Stimulated activated CD4-positive, alpha-beta T cell treated with anti-CD3 and anti-CD28 coated beads, Interleukin-1b, Interleukin-23, amount 100 ng/mL, for 4 hours (primary cell): ENCODE data around the gene NDUFV3.
"Not testable (repeated sequence)": the region's sequence is repeated elsewhere in the genome, so short reads cannot be mapped to it uniquely, and the experiment has no call there.

Source experiments
- DNase-seq, 2 donors: peaks; one replicate each; pipeline ENCODE4 v3.0.0-alpha.2; 2020; ENCODE audit warnings: low read depth in 2 of 2

NDUFV3 gene

GRCh38 chr21:42936360-42936759 is 43.3 kb downstream of the NDUFV3 start:
- DNase-seq = not testable (repeated sequence)

DNA sequence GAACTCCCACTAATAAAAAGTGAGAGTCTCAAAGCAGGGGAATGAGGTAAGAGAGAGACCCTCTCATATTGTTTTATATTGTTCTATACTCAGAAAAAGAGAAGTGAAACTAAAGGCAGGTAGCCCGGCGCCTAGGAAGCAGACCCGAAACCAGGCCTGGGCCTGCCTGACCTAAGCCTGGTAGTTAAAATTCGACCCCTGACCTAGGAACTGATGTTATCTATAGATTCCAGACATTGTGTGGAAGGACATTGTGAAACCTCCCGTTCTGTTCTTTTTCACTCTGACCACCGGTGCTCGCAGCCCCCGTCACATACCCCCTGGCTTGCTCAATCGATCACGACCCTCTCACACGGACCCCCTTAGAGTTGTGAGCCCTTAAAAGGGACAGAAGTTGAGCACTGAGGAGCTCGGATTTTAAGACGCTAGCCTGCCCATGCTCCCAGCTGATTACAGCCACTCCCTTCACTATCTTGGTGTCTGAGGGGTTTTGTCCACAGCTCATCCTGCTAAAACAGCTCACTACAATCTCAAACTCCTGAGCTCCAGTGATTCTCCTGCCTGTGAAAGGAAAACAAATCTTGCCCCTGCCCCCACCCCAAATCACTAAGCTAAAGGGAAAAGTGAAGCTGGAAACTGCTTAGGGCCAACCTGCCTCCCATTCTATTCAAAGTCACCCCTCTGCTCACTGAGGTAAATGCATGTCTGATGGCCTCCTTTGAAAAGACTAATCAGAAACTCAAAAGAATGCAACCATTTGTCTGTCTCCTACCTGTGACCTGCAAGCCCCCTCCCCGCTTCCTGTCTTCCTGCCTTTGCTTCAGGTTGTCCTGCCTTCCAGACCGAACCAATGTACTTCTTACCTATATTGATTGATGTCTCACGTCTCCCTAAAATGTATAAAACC is 44.2 kb downstream of the NDUFV3 start:
- DNase-seq = not testable (repeated sequence)

DNA sequence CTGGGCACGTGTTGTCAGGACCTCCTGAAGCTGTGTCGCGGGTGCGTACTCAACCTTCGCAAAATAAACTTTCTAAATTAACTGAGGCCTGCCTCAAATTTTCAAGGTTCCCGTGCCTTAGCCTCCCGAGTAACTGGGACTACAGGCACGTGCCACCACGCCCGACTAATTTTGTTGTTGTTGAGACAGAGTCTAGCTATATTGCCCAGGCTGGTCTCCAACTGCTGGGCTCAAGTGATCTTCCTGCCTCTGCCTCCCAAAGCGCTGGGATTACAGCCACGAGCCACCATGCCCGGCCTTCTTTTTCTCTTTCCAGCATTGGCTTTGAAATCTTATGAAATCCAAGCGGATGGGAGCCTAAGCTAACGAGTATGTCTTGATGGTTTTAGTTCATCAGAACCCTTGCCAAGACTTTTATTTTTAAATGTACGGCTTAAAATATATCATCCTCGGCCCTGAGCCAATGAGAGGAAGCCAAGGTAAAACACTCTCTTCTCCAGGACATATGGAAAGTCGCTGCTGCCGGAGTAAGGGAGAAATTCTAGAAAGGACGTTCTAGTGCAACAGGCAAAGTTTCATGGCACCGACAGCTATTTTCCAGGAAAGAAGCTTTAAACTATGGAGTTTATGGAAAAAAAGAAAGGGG is 45.0 kb downstream of the NDUFV3 start:
- no peak for DNase-seq

DNA sequence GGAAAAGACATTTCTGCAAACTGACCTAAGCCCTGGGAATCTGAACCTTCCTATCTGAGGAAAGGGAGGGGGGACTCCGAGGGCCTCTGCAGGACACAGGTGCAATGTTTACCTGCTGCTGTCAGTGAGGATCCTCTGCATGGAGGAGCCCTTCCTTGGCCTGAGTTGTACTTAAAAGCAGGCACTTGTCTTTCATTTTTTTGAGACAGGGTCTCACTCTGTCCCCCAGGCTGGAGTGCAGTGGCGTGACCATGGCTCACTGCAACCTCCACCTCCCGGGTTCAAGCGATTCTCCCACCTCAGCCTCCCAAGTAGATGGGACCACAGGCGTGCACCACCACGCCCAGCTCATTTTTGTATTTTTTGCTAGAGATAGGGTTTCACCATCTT is 45.5 kb downstream of the NDUFV3 start:
- DNase-seq = not testable (repeated sequence)

- DNase-seq = no peak
Observed at GRCh38 chr21:42939582-42940413, 46.7 kb downstream of the NDUFV3 start.

DNA sequence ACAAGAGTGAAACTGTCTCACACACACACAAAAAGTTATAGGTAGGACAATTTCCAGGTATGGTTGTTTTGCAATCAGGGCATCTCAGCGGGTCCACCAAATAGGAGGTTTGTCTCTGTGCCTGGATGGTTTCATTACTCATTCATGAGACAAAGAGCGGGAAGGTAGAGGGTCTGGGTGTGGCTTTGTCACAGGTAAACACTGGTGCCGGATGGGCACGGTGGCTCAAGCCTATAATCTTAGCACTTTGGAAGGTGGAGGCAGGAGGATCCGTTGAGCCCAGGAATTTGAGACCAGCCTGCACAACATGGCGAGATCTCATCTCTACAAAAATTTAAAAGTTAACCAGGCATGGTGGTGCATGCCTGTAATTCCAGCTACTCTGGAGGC is 48.6 kb downstream of the NDUFV3 start:
- no peak for DNase-seq

GRCh38 chr21:42942244-42942643 is 49.1 kb downstream of the NDUFV3 start:
- DNase-seq = no peak

GRCh38 chr21:42949094-42949755 is 56.1 kb downstream of the NDUFV3 start:
- DNase-seq = not testable (repeated sequence)

DNA sequence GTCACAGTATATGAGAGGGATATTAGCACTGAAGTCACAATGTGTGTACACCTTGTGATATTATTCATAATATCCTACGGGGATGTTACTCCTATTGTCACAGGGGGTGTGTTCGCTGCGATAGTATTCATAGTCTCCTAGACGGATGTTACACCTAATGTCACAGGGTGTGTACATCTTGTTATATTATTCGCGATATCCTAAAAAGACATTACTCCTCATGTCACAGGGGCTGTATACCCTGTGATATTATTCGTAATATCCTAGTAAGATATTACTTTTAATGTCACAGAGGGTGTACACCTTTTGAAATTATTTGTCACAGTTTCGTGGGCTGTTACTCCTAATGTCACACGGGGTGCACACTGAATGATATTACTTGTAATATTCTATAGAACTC is 58.1 kb downstream of the NDUFV3 start:
- DNase-seq = not testable (repeated sequence)

DNA sequence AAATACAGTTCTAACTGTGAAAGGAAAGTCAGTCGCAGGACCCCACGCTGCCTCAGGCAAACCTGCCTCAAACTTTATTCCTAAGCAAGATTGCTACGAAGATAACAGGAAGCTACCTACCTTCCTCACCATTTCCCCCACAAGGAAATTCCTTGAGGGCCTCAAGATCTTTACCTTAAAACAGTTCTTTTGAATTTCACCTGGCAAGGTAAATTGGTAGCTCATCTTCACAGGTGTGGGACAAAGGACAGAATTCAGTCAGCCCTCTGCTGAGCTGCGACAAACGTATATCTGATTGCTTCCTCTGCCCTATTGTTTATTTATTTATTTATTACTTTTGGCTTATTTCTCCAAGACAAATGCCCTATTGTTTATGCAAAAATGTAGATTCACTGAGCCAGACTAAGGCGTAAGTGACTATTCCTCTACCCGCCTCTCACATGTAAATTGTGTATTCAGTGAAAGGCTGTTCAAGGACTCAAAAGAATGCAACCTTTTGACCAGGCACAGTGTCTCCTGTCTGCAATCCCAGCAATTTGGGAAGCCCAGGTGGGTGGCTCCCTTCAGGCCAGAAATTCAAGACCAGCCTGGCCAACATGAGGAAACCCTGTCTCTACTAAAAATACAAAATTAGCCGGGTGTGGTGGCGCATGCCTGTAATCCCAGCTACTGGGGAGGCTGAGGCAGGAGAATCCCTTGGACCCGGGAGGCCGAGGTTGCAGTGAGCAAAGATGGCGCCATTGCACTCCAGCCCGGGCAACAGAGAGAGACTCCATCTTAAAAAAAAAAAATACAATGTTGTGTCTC is 63.9 kb downstream of the NDUFV3 start:
- DNase-seq = no peak

- DNase-seq = not testable (repeated sequence)
Observed at GRCh38 chr21:42958122-42958521, 65.0 kb downstream of the NDUFV3 start.

DNA sequence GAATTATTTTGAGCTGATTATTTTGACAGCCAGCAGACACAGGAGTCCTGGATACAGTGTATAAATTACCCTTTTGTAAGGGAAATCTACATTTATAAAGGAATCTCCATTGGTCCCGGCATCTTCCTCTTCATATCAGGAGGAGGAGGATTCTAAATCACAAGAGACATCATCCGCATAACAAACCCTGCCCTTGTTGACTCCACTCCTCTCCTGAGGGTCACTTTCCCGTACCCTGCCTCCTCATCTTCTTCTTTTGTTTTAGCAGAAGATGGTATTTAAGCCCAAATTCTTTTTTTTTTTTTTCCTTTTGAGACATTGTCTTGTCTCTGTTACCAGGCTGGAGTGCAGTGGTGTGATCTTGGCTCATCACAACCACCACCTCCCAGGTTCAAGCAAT is 66.6 kb downstream of the NDUFV3 start:
- DNase-seq = no peak

DNA sequence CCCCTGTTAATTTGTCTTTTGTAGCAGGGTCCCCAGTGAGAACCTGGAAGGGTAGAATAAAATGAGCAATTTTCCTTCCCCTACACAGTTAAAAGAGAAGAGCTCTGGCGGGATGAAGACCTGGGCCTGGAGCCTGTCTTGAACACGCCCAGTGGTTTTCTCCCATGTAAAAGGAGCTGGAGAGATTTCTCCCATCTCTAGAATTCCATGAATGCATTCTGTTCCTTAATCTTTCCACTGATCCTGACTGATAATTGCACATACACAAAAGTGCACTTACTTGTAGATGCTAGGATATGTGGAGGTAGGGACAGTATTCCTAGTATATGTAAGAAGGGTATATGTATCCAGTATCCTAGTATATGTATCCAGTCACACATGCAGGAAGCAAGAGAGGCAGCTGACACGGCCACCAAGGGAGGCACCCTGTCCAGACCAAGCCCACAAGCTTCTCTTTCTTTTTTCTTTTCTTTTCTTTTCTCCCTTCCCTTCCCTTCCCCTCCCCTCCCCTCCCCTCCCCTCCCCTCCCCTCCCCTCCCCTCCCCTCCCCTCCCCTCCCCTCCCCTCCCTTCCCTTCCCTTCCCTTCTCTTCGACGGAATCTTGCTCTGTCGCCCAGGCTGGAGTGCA is 69.4 kb downstream of the NDUFV3 start:
- DNase-seq = no peak
